NCI-H2029 (cell line): ENCODE measurements around the gene TRABD2B.

Source experiments
- DNase-seq: peaks from one replicate; lab custom pipeline; 2025; lab: John Stamatoyannopoulos, UW

The TRABD2B gene

DNA sequence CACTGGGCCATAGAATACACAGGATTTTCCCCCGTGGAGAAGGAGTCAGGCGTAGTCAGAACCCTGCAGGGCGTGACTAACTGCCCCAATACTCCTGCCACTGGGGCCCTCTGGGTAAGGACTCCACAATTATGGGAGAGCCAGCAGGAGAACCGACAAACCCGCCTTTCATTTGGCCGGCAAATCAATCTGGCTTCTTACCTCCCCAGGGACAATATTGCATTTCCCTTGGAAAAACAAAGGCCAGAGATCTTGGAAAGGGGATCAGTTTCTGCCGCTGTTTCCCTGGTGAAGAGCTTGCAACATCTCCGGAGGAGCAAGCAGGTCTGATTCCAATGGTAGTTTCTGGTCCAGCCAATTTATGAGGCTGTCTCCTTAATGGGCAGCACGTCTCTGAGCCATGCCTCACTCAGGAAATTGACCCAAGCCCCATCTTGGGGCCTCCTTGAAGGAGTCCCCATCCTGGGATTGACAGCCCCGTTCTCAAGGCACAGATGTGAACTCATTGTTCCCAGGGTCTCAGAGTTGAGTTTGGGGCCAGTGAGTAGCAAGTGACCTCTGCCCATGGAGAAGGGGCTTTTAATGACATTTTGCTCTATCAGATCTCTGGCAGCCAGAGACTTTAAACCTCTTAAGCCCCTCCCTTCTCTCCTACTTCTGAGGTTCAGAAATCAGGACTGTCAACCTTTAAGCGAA lies 4.3 kb downstream of the TRABD2B start:
- no peak for DNase-seq

DNA sequence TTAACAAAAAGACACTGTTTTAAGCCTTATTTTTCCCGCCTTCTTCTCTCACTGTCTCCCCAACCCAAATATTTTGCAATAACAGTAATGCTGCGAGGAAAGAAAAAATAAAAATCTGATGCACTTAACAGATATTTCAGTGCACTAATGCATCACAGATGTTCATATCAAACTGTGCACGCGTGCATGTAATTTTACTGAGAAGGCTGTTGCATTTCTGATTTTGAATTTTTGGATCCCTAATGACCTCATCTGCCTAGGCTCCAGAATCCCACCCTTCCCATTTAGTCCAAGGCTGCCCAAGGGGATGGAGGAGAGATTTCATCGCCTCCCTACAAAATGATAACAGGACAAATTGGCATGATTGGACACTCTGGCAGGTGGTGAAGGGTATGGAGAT lies 5.5 kb downstream of the TRABD2B start:
- no peak for DNase-seq

DNA sequence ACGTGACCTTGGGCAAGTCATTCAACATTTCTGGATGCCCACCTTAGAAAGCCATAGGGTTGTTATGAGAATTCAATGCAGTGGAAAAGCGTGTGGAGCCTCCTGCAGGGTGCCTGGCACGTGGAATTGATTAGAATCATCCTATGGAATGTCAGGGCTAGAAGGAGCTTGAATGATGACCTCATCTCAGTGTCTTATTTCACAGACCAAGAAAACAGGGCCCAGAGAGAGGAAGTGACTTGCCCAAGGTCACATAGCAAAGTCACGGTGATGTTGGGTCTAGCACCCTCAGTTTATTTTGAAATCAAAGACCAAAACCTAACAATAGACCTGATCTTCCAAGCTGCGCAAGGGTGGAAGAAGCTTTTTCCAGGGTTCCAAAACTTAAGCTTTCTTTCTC lies 6.0 kb downstream of the TRABD2B start:
- DNase-seq, result no peak

DNA sequence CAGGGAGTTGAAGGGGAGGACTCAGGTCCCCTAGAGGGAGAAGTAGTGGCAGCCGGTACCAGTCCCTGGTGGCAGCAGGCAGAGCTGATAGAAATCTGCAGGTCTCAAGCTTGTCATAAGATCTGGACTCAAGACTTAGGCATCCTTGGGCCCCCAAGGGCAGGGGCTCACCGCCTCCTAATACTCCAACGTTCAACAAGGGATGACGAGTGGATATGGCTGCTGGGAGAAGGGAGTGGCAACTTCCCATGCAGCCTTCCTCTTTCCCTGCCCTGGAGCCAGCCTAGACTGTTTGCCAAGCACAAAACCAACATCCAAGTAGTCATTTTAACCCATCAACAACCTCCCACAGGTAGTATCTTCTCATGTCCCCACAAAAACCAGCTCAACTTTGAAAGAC lies 6.9 kb downstream of the TRABD2B start:
- DNase-seq, result no peak

DNA sequence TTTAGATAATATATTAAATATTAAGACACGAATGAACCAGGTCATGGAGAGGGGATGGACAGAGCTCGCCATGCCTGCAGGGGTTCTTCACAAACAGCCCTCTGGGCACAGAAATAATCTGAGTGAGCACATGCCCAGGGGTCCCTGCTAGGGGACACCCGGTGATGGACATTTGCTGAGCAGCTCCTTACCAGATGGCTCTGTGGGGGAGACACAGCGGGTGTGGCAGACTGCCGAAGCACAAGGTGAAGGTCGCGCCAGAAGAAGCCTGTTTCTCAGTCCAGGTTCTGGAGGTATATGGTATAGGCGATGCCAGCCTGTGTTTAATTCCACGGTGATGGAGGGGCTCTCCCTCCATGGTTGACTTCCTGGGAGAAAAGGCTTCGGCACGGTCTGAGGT lies 9.6 kb downstream of the TRABD2B start:
- DNase-seq, result no peak

DNA sequence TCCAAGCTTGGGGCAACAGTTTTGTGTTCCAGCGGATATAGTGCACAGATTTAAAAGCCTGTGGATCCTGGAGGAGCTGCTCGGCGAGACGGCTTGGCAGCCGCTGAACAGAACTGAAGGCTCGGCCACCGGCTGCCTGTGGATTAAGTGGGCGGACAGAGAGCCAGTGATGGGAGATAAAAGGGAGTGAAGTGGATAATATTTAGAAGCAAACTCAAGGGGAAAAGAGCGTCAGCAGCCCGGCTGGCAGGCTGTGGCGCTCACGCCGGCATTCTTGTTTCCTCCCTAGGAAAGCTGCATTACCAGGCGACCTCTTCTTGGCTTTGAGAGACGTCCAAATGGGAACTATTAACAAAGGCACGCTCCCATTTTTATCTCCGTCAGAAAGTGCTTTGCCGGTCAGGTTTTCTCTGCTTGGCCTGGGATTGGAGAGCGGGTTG lies 10.4 kb downstream of the TRABD2B start:
- no peak for DNase-seq

DNA sequence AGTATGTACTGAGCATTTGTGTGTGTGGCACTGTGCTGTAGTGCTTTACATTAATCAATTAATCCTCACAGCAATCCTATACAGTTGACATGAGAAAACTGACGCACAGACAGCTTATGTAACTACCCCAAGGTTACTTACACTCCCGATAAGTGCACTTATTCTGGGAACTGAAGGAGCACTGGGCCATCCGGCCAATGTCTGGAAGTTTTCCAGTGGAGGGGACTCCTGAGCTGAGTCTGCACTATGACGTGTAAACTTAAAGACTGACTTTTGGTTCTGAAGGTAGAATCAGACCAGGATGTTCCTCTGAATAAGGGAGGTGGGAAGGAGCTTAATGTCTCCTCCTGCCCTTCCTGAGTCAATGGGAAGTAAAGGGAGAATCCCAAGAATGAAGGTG lies 12.2 kb downstream of the TRABD2B start:
- DNase-seq, result no peak

DNA sequence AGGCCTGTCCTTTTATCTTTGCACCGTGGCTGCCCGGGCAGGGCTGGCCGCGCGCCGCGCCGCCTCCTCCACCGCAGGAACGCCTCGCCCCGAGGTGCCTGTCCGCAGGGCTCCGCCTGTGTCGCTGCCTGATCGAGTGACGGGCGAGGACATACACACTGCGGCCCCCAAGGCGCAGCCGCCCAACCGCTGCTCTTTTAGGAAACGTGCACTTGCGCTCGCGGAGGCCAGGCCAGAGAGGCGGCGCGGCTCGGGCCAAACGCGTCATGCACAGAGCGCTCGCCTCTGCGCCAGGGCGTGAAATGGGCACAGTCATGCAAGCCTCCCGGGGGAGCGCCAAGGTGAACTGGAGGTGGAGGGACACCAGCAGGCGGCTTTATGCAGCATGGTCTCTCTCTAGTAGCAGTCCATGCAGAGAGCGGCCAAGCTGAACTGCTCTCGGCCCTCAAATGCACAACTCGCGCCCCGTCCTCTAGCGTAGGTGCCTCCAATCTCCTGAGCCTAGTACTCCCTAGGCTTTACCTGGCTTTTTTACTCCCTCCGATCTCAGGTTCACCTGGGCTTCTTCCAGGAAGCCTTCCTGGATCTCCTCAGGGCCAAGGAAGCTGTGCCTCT lies 12.9 kb downstream of the TRABD2B start:
- no peak for DNase-seq

DNA sequence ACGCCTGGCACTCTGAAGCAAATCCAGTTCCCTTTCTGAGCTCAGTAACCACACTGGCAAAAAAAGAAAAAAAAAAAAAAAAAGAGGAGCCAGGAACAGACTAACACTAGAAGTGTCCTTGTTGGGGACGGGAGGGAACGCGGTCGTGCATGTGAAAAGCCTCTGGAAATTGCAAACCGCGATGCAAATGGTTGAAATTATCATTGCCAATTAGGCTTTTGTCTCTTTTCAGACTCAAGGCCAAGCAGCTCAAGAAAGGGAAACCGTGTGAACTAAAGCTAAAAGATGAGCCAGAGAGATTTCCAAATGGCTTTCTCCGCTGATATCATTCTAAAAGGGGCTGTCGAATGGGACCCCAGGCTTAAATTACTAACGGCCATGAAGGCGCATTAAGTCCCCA lies 13.5 kb downstream of the TRABD2B start:
- no peak for DNase-seq

DNA sequence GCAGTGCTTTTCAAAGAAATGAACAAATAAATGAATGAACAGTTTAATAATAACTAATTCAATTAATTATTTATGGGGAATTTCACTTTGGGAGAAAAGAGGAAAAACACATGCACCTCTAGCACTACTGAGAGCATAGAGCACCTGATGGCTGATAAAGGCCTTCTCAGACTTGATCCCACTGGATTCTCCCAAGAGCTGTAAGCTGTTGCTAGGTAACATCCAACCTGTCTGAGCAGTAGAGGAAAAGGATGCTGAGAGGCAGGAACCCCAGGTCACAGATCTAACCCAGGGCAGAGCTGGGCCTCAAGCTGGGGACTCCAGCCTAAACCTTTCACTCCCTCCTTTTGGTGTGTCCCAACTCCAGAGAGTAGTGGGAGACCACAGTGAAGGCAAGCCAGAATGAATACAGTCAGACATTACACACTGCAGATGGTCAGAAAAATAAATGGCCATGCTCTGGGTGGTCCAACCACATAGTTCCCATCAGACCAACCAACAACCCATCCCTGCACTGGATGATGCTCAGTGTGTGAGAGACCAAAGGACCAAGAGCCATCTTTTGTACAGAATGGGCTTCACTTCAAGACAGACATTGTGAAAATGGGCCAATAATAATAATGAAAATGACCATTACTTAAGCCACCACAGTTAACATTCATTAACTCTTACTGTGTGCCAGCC lies 15.4 kb downstream of the TRABD2B start:
- DNase-seq, result no peak

DNA sequence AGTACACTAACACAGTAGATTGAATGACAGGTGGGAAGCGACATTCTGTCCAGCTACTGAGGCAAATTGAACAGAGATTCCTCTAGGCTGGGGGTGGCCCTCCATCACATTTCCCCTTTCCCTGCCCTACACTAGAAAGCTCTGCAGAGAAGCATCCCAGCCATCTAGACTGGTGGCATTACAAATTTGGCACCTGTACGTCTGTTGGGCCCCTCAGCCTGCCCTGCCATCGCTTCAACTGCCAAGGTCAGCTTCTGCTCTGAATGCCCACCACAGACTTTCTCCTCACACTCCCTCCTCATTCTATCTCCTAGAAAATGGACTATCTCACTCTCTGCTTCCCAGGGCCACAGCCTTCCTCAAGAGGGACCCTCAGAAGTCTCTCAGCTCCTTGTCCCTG lies 16.7 kb downstream of the TRABD2B start:
- DNase-seq, result no peak

DNA sequence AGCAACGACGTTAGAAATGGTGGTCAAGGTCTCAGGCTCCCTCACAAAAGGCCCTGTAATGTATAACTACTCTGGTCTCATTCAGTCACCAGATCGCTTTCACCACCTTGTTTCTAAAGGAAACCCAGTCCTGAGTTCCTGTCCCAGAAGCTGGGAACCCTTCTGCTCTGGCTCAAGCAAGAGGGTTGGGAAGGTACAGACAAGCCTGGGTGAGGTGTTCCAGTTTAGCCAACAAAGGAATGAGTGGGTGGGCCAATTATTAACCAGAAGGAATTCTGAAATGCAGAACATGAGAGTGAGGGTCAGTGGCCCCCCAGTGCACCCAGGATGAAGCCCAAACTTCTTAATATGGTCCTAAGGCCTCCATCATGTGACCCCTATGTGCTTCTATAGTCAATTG lies 17.5 kb downstream of the TRABD2B start:
- no peak for DNase-seq

DNA sequence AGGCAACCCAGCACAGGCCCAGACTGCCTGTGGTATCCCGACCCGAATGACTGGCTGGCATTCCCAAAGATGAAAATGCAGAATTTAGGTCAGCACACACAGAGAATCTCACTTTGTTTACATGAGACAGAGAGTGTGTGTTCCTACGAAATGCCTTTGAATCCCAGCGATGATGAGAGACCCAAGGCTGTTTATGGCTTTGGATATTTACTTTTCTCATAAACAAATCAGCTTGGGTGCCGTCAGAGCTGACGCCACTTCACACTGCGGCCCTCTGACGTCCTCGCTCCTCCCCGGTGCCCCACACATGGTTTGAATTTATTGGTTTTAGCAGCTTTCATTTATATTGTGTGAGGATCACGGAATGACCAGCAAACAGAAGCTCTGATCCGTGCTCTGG lies 18.7 kb downstream of the TRABD2B start:
- DNase-seq, result no peak

DNA sequence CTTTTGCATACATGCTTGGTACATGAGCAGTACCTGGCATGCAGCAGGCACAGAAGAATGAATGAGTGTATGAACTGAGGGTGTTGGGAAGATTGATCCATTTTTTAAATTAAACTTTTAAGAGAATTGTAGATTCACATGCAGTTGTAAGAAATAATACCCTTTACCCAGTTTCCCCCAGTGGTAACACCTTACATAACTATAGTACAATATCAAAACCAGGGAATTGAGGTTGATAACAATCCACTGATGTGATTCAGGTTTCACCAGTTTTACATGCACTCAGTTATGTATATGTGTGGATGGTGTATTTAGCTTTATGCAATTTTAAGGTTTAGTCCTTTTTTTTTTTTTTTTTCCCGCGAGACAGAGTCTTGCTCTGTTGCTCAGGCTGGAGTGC lies 20.5 kb downstream of the TRABD2B start:
- no peak for DNase-seq

DNA sequence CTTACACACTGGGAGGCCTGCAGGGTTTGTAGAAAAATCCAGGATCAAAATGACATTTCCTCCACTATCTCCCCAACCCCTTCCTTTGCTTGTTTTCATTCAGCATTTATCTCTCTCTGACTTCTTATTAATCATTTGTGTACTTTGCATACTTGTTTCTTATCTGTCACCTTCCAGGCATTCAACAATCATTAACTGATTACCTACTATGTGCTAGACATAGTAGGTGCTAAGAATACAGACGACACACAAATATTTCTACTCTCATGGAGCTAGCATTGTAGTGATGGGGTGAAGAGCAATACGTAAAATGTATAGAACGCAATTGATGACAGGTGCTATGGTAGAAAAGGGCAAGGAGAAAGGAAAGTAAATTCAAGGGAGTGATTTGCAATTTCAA lies 20.9 kb downstream of the TRABD2B start:
- no peak for DNase-seq

DNA sequence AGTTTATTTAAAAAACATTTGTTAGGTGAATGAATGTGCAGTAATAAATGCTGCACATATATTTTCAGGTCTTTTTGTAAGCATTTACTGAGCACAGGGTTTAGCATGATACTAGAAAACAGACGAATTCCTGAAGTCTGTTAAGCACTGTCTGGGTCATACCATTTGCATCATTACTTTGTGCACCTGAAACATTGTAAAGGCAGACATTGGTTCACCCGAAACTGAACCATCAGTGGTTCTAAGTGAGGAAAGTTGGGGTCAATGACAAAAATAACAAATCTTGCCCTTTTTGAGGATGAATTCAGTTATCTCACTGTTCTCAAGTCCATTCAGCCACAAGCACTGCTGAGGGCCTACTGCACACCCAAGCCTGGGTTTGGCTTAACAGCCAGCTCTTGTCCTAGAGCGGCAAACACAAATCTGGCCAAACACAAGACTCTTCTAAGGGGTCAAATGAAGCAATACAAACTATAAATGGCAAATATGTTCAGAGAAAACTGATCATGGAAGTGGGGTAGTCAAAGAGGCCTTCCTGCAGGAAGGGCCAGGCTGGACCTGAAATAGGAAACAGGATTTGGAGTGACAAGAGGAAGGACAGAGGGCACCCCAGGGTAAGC lies 21.8 kb downstream of the TRABD2B start:
- no peak for DNase-seq

DNA sequence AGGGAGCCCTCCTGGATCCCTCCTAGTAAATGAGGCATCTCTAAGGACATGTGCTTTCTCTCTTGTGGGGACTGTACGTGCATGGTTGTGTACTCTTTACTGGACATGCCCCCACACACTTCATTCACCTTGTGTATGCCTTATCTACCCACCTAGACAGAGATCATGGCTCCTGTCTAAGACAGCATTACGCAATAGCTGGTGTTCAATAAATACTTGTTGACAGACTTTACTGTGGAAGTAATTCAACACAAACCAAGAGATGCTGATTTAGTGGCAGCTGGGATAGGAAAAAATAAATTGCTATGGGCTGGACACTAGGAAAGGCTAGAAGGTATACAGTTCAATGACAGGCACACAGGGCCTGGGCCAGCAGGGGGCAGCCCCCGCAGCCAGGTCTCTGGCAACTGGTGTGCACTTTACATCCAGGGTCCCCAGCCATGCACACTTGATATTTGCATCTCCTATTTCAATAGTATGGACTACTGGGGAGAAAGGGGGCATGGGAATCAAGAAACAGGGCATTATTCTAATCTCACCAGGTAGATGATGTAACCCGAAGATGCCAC lies 24.2 kb downstream of the TRABD2B start:
- DNase-seq, result no peak

DNA sequence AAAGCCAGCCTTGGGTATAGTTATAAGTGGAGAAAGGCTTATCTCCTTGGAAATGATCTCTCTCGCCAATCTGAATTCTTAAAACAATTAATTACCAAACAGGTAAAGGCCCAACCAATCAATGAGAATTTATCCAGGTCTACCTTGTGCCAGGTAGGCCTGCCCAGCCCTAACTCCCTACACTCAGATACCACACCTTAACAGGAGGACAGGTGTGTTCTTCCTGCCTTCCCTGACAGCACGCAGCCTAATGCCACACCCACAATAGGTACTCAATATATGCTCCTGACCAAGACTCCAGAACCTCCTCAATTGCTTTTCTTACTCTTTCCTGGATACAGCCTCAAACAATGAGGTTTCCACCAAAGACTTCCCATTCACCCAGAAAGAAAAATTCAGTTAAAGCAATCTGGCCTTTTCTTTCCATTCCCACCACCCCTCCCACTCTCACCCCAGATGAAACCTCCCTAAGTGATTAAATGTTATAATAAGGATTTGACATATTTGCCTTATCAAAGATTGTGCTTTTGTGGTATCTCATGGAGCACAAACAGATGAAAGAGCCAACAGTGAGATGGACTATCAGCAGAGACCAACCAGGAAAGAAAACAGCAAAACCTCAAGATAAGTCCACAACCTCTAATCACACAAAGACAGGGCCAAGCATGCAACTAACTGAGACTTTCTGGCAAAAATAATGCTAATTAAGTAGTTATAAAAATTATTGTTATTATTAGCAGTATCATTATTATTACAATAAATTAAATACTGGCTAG lies 25.6 kb downstream of the TRABD2B start:
- no peak for DNase-seq

DNA sequence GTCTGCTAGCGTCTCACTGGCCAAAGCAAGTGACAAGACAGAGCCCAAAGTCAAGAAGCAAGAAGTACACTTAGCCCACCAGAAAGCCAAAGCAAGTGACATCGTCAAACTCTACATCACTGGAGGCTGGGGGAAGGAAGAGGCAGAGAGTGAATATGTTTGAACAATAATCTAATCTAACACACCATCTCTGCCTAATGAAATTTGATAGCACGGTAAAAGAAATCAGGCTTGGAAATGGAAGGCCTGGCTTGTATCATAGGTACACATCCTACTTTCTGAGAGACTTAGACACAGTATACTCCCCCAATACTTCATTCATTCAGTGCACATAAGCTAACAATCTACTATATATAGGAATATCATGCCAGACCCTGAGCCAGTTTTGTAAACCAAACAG lies 26.3 kb downstream of the TRABD2B start:
- DNase-seq, result no peak

DNA sequence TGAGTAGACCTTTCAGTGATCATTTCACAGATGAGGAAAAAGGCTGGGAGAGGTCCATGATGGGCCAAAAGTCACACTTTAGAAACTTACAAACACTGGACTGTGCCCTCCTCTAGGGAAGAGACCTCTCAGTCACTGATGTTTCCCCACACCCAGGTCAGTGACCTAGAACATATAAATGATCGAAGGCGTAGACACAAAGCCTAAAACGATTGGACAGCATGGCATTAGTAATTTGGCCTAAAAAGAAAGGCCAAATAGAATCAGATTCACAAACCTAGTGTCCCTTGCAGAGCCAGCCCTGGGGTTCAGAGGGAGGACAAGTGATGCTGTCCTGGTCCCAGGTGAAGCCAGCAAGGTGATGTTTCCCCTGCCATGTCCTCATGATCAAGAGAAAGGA lies 27.7 kb downstream of the TRABD2B start:
- no peak for DNase-seq

DNA sequence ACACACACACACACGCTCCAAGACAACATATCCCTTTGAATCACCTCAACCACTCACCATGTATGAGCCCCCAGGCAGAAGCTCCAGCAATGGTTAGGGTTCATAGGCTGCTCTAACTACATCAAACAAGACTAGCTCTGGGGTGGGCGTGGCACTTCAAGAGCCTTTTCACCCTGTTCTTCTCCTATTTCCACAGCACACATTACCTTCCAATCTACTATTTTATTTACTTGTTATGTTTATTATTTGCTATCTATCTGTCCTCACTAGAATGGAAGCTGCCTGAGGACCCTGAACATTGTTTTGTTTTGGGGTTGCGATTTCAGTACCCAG lies 28.7 kb downstream of the TRABD2B start:
- no peak for DNase-seq
